WERI-Rb-1 (cell line): Measurements from ENCODE around the gene SMIM8.

Experiments used
- DNase-seq: peaks from one replicate; pipeline ENCODE4 v3.0.0-alpha.2; 2020
- H3K27ac ChIP-seq: fragments of 250-450 bp; sonication (Bioruptor Pico); 2 replicates; pipeline ENCODE4 v1.5.1; 2020; ENCODE audit warnings: mild to moderate bottlenecking, moderate library complexity
- H3K27me3 ChIP-seq: fragments of 250-450 bp; sonication (Bioruptor Pico); 2 replicates; pipeline ENCODE4 v1.5.1; 2021; ENCODE audit warnings: mild to moderate bottlenecking, low read depth, moderate library complexity; ENCODE audit not compliant: insufficient read depth, severe bottlenecking
- H3K36me3 ChIP-seq: fragments of 250-450 bp; sonication (Bioruptor Pico); 2 replicates; pipeline ENCODE4 v1.5.1; 2020; ENCODE audit warnings: mild to moderate bottlenecking, moderate library complexity
- H3K4me3 ChIP-seq: 2 replicates; pipeline ENCODE4 v1.5.1; 2011; ENCODE audit warnings: low read depth, mild to moderate bottlenecking, control low read depth, low read length
- H3K9me3 ChIP-seq: fragments of 250-450 bp; sonication (Bioruptor Pico); 2 replicates; pipeline ENCODE4 v1.5.1; 2021; ENCODE audit warnings: mild to moderate bottlenecking, moderate library complexity; ENCODE audit not compliant: severe bottlenecking
- CTCF ChIP-seq: IDR thresholded peaks from 2 replicates; pipeline ENCODE4 v1.5.1; 2011; ENCODE audit warnings: low read depth, mild to moderate bottlenecking, control low read depth, inconsistent platforms, low read length

Gene SMIM8

GRCh38 chr6:87375315-87375714 lies 52.9 kb downstream of the SMIM8 start:
- Histone ChIP-seq H3K27ac (no peak overlapping the region), H3K9me3 (no peaks in the 10 kb centered on the region), H3K36me3 (no peaks in the 10 kb centered on the region), H3K4me3 (no peak overlapping the region), H3K27me3 (no peaks in the 10 kb centered on the region)
- no peak for DNase-seq
- TF ChIP-seq CTCF, result no peak

DNA sequence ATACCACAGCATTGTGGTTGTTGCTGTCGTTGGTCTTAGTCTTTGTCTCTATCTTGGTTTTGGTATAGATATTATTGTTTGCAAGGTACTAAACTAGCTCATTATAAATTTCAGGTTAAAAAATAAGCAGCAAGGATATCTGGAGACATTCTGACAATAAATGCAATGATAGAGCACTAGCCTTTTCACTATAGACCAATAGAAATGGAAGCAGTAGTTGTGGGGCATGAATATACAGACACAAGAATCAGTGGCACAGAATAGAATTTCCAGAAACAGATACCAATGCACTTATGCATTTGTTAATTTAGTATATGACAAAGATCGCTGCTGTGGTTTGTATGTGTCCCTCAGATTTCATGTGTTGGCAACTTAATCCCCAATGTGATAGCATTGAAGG lies 54.3 kb downstream of the SMIM8 start:
- no peak for DNase-seq
- no peak overlapping the region for H3K27ac ChIP-seq
- H3K27me3 ChIP-seq, result no peaks in the 10 kb centered on the region
- no peak overlapping the region for H3K4me3 ChIP-seq
- TF ChIP-seq CTCF, result no peak
- no peaks in the 10 kb centered on the region for H3K9me3 ChIP-seq
- no peaks in the 10 kb centered on the region for H3K36me3 ChIP-seq

DNA sequence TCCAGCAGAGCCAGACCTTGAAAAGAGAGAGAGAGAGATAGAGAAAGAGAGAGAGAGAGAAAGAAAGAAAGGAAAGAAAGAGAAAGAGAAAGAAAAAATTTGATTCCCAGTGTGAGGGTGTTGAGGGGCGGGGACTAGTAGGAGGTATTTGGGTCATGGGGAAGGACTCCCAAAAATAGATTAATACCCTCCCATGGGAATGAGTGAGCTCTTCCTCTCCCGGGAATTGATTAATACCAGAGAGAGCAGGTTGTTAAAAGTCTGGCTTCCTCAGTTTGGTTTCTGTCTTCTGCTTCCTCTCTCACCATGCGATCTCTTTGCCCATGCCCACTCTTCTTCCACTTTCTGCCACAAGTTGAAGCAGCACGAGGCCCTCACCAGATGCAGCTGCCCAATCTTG lies 56.6 kb downstream of the SMIM8 start:
- DNase-seq, result no peak
- Histone ChIP-seq H3K27ac (no peak overlapping the region), H3K27me3 (no peaks in the 10 kb centered on the region), H3K36me3 (no peaks in the 10 kb centered on the region), H3K4me3 (no peak overlapping the region), H3K9me3 (no peaks in the 10 kb centered on the region)
- TF ChIP-seq CTCF, result no peak

DNA sequence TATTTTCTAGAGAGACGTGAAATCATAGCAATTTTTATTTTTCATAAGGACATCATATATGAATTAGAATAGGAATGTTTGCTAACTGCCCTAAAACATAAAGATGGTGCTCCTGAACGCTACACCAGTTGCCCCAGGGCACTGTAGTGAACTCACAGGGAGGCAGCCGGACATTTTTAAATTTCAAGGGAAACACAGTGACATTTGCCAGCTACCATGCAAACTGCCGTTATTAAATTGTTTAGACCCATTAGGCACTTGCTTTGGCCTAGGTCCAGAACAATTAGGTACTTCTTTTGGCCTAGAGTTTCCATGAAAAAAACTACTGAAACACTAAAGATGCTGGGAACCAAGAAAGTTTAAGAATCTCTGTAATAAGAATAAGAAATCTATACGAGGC lies 60.5 kb downstream of the SMIM8 start:
- Histone ChIP-seq H3K9me3 (no peaks in the 10 kb centered on the region), H3K27ac (no peak overlapping the region), H3K4me3 (no peak overlapping the region), H3K27me3 (no peaks in the 10 kb centered on the region), H3K36me3 (no peaks in the 10 kb centered on the region)
- no peak for DNase-seq
- TF ChIP-seq CTCF, result no peak

GRCh38 chr6:87384038-87384437 lies 61.6 kb downstream of the SMIM8 start:
- no peak for TF ChIP-seq CTCF
- no peaks in the 10 kb centered on the region for H3K27me3 ChIP-seq
- no peak overlapping the region for H3K4me3 ChIP-seq
- no peak for DNase-seq
- H3K9me3 ChIP-seq, result no peaks in the 10 kb centered on the region
- H3K36me3 ChIP-seq, result no peaks in the 10 kb centered on the region
- no peak overlapping the region for H3K27ac ChIP-seq

- no peak for DNase-seq
- H3K4me3 ChIP-seq, result no peak overlapping the region
- no peak for TF ChIP-seq CTCF
- no peak overlapping the region for H3K27ac ChIP-seq
- H3K9me3 ChIP-seq, result no peaks in the 10 kb centered on the region
- no peaks in the 10 kb centered on the region for H3K27me3 ChIP-seq
- H3K36me3 ChIP-seq, result no peaks in the 10 kb centered on the region
Observed at GRCh38 chr6:87384449-87384848, 62.1 kb downstream of the SMIM8 start.
